Caco-2 (cell line): ENCODE measurements around the gene IGFBP7. TPM values are rescaled to one million over a fixed set of nuclear protein-coding genes. Genes with fewer than 3 reads are reported as not detected.

Experiments
- BruUV-seq: library from RNA; stranded (reverse); fragments of 400-500 nt; replicated peaks from 2 replicates; lab custom pipeline; 2021; lab: Mats Ljungman, UMichigan
- CTCF ChIA-PET: fragments of 300-600 bp; sonication (Branson Sonifier 250); formaldehyde crosslinking; loops from one replicate; lab custom pipeline; 2022; ENCODE audit warnings: antibody characterized with exemption; lab: Charles Lee
- POLR2A ChIA-PET: fragments of 300-600 bp; sonication (Branson Sonifier 250); formaldehyde crosslinking; loops from one replicate; lab custom pipeline; 2022; ENCODE audit warnings: antibody characterized with exemption; lab: Charles Lee
- DNase-seq, 2 experiments: peaks; one replicate each; pipeline versions ENCODE4 v3.0.0 to v3.0.0-alpha.2; 2020 to 2022
- H3K27me3 ChIP-seq: replicated peaks from 2 replicates; pipeline ENCODE4 v1.6.0; 2011; ENCODE audit warnings: low read length; ENCODE audit not compliant: control insufficient read depth, insufficient read depth
- H3K36me3 ChIP-seq: 2 replicates; pipeline ENCODE4 v1.5.1; 2011; ENCODE audit warnings: low read length; ENCODE audit not compliant: control insufficient read depth, insufficient read depth
- H3K4me1 ChIP-seq: fragments of 250-450 bp; sonication (Bioruptor Pico); 2 replicates; pipeline ENCODE4 v1.5.1; 2020; ENCODE audit warnings: mild to moderate bottlenecking
- H3K4me3 ChIP-seq: 2 replicates; pipeline ENCODE4 v1.5.1; 2011; ENCODE audit warnings: low read depth, mild to moderate bottlenecking, control low read depth, low read length
- H3K9me3 ChIP-seq: fragments of 250-450 bp; sonication (Bioruptor Pico); 2 replicates; pipeline ENCODE4 v1.5.1; 2020; ENCODE audit warnings: mild to moderate bottlenecking, moderate library complexity
- H3K27ac Mint-ChIP-seq: one replicate; pipeline ENCODE4 v1.8.0; 2022; ENCODE audit warnings: mixed read lengths; ENCODE audit not compliant: unreplicated experiment
- H3K27me3 Mint-ChIP-seq: one replicate; pipeline ENCODE4 v1.8.0; 2022; ENCODE audit warnings: mixed read lengths; ENCODE audit not compliant: insufficient read depth, unreplicated experiment
- H3K36me3 Mint-ChIP-seq: one replicate; pipeline ENCODE4 v1.8.0; 2022; ENCODE audit warnings: mild to moderate bottlenecking, mixed read lengths; ENCODE audit not compliant: insufficient read depth, unreplicated experiment
- H3K4me1 Mint-ChIP-seq: one replicate; pipeline ENCODE4 v1.8.0; 2022; ENCODE audit warnings: low read depth, mixed read lengths; ENCODE audit not compliant: unreplicated experiment
- H3K4me3 Mint-ChIP-seq: one replicate; pipeline ENCODE4 v1.8.0; 2022; ENCODE audit warnings: mild to moderate bottlenecking, moderate library complexity, mixed read lengths; ENCODE audit not compliant: unreplicated experiment
- H3K9me3 Mint-ChIP-seq: one replicate; pipeline ENCODE4 v1.8.0; 2022; ENCODE audit warnings: mixed read lengths; ENCODE audit not compliant: unreplicated experiment
- intact Hi-C: fragments of 100-400 bp; cut with micrococcal nuclease; formaldehyde crosslinking; loops from one replicate; pipeline ENCODE4 v1.10.0; 2022; ENCODE audit not compliant: unreplicated experiment
- total RNA-seq: library from RNA; stranded (reverse); gene quantifications from 2 replicates; pipeline ENCODE4 v1.2.3, GENCODE V29; 2022
- TF ChIP-seq, protein P1 (sequence below), 2 experiments: fragments of 200-600 bp in 1 of 2; IDR thresholded peaks; 1 replicate in 1 of 2; 2 replicates in 1 of 2; pipeline versions ENCODE4 v1.5.1 to v1.8.0; 2011 to 2022; ENCODE audit warnings: antibody characterized with exemption in 1 of 2, control low read depth in 1 of 2, inconsistent platforms in 1 of 2, low read depth in 1 of 2, low read length in 1 of 2, mild to moderate bottlenecking in 1 of 2, moderate library complexity in 1 of 2; ENCODE audit not compliant: insufficient read depth in 1 of 2, severe bottlenecking in 1 of 2, unreplicated experiment in 1 of 2

Gene IGFBP7
- total RNA-seq, 1 experiment from 2014 or later, result 40.4 TPM

DNA sequence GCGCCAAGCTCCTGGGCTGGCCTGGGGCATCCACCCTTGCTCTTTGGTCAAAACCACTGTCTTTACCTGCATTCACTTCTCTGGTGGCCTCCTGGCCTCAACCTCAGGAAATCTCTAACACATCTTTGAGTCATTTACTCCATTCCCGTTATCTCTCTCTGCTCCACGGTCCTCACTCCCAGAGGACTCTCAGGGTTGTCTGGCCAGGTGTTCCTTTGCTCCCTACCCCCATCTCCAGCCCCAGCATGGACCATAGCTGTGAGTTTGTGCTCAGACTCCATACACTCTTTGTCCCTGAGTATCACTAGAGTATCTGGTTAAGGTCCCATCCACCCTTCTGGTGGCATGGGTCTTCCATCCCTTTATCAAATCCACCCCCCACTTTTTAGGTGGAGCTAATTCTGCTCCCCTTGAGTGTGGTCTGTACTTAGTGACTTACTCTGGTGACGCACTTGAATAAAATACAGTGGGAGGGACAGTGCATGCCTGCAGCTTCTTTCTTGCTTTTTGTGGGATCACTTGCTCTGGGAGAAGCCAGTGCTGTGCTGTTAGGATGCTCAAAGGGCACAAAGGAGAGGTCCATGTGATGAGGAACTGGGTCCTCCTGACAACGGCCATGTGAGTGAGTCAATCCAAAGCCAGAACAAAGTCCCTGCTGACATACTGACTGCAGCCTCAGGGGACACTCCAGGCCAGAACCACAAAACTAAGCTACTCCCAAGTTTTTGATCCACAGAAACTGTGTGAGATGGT, 44.3 kb downstream of the IGFBP7 start:
- H3K36me3 ChIP-seq, result no peaks in the 10 kb centered on the region
- H3K4me1 ChIP-seq, result peaks cover 20% of the 10 kb centered on the region
- H3K4me3 Mint-ChIP-seq, result no peak overlapping the region
- no peaks in the 10 kb centered on the region for H3K9me3 ChIP-seq
- no peak overlapping the region for H3K27ac Mint-ChIP-seq
- CTCF ChIA-PET, result no interaction called here
- no peak overlapping the region for H3K4me3 ChIP-seq
- H3K27me3 Mint-ChIP-seq, result no peaks in the 10 kb centered on the region
- H3K9me3 Mint-ChIP-seq, result no peaks in the 10 kb centered on the region
- POLR2A ChIA-PET, result no interaction called here
- H3K36me3 Mint-ChIP-seq, result no peaks in the 10 kb centered on the region
- TF ChIP-seq, protein P1, sequence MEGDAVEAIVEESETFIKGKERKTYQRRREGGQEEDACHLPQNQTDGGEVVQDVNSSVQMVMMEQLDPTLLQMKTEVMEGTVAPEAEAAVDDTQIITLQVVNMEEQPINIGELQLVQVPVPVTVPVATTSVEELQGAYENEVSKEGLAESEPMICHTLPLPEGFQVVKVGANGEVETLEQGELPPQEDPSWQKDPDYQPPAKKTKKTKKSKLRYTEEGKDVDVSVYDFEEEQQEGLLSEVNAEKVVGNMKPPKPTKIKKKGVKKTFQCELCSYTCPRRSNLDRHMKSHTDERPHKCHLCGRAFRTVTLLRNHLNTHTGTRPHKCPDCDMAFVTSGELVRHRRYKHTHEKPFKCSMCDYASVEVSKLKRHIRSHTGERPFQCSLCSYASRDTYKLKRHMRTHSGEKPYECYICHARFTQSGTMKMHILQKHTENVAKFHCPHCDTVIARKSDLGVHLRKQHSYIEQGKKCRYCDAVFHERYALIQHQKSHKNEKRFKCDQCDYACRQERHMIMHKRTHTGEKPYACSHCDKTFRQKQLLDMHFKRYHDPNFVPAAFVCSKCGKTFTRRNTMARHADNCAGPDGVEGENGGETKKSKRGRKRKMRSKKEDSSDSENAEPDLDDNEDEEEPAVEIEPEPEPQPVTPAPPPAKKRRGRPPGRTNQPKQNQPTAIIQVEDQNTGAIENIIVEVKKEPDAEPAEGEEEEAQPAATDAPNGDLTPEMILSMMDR (IDR thresholded peaks at IDR 0.05; ENCODE audit: insufficient read depth in 1 of 2, low read depth in 1 of 2, low read length in 1 of 2, severe bottlenecking in 1 of 2, unreplicated experiment in 1 of 2), result no peak
- peaks cover 8% of the 10 kb centered on the region for H3K4me1 Mint-ChIP-seq
- no peaks in the 10 kb centered on the region for H3K27me3 ChIP-seq
- intact Hi-C loops, result no loop called here
- BruUV-seq, result no TSS peak
- DNase-seq, result no peak

DNA sequence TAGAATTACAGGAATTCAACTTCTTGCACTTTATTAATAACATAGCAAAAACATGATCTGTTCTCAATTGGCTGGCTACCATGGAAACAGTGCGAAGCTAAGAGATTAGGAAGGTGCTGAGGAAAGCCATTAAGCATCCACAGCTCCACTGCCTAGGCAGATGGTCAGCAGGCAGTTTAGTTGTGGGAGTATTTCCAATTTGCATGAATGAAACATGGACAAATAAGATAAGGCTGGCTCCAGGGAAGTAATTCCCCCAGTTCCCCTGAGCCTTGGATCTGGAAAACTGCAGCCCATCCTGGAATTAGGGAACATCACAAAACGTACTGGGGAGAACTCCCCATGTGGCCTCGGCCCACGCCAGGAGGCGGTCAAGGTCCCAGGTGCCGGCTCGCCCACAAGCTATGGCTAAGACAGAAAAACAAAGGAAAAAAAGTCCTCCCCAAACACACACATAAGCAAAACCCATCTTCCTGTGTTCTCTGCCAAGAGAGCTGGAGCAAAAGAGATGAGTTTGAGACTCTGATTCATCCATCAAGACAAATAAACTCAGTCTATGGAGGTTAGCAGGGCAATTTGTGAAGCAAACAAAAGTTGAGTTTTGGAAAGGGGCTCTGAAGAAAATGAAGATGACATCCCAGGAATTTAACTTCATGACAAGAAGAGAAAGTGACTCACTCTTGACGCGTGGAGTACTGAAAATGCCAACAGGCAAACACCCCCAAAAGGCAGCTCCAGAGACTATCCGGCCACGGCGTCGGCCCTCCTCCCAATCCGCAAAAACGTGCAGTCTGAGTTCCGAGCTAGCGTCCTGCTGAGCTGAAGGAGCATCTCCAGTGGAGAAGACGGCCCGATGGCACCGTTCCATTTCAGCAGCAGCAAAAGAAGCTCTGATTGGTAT, 45.1 kb downstream of the IGFBP7 start:
- Mint-ChIP-seq H3K4me1 (peaks cover 9% of the 10 kb centered on the region), H3K36me3 (no peaks in the 10 kb centered on the region), H3K27ac (no peak overlapping the region), H3K27me3 (no peaks in the 10 kb centered on the region), H3K4me3 (no peak overlapping the region), H3K9me3 (no peaks in the 10 kb centered on the region)
- POLR2A ChIA-PET, result interaction anchor here (0.7 kb wide), 1 partner anchor 14 kb away, joined by 3 read pairs; no protein-coding TSS in a partner anchor
- intact Hi-C loops, result no loop called here
- no peak overlapping the region for H3K4me3 ChIP-seq
- no peaks in the 10 kb centered on the region for H3K9me3 ChIP-seq
- TF ChIP-seq, protein P1 (IDR thresholded peaks at IDR 0.05; ENCODE audit: insufficient read depth in 1 of 2, low read depth in 1 of 2, low read length in 1 of 2, severe bottlenecking in 1 of 2, unreplicated experiment in 1 of 2), result no peak
- no peak for DNase-seq
- no peaks in the 10 kb centered on the region for H3K36me3 ChIP-seq
- peaks cover 20% of the 10 kb centered on the region for H3K4me1 ChIP-seq
- BruUV-seq, result no TSS peak
- CTCF ChIA-PET, result no interaction called here
- H3K27me3 ChIP-seq, result no peaks in the 10 kb centered on the region

DNA sequence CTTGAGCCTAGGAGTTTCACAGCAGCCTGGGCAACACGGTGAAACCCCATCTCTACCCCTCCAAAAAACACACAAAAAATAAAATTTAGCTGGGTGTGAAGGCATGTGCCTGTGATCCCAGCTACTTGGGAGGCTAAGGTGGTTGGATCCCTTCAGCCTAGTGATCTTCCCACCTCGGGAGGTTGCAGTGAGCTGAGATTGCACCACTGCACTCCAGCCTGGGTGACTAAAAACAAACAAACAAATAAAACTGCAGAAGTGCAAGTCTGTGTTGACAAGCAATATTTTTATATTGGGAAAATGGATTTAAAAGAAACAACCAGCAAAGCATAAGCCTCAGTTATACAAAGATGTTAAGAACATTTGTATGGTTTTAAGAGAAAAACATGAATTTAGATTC, 46.1 kb downstream of the IGFBP7 start:
- POLR2A ChIA-PET, result interaction anchor here (0.7 kb wide), 1 partner anchor 15 kb away, joined by 3 read pairs; no protein-coding TSS in a partner anchor
- Mint-ChIP-seq H3K9me3 (no peaks in the 10 kb centered on the region), H3K27me3 (no peaks in the 10 kb centered on the region), H3K4me3 (no peak overlapping the region), H3K4me1 (peaks cover 13% of the 10 kb centered on the region), H3K36me3 (peaks cover 5% of the 10 kb centered on the region), H3K27ac (no peak overlapping the region)
- no peaks in the 10 kb centered on the region for H3K27me3 ChIP-seq
- intact Hi-C loops, result no loop called here
- H3K4me3 ChIP-seq, result no peak overlapping the region
- TF ChIP-seq, protein P1 (IDR thresholded peaks at IDR 0.05; ENCODE audit: insufficient read depth in 1 of 2, low read depth in 1 of 2, low read length in 1 of 2, severe bottlenecking in 1 of 2, unreplicated experiment in 1 of 2), result no peak
- H3K4me1 ChIP-seq, result peaks cover 20% of the 10 kb centered on the region
- CTCF ChIA-PET, result no interaction called here
- DNase-seq, result no peak
- BruUV-seq, result no TSS peak
- H3K36me3 ChIP-seq, result no peaks in the 10 kb centered on the region
- H3K9me3 ChIP-seq, result no peaks in the 10 kb centered on the region
